SIG-M5 treated with dmso at 0.1 percent for 504 hours (cell line): ENCODE results near the gene MICAL3.

Experiments used
- DNase-seq: peaks from one replicate; lab custom pipeline; 2025; ENCODE audit not compliant: unreplicated experiment; lab: John Stamatoyannopoulos, UW

Gene MICAL3

DNA sequence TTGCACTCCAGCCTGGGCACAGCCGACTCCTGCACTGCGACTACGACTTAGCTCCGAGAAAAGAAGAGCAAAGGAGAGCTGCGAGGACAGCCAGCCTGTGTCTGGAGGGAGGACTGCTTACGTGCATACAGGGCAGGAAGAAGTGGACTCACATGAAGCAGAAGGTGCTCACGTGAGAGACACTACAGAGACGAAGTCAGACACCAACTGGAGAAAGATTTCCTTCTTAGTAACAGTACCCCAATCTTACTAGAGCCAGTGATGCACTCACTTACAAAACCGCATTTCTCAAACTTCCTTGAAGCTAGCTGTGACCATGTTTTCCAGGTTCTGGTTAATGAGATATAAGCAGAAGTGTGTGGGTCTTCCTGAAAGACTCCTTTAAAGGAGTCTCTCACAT is 67.7 kb downstream of the MICAL3 start:
- DNase-seq: no peak

DNA sequence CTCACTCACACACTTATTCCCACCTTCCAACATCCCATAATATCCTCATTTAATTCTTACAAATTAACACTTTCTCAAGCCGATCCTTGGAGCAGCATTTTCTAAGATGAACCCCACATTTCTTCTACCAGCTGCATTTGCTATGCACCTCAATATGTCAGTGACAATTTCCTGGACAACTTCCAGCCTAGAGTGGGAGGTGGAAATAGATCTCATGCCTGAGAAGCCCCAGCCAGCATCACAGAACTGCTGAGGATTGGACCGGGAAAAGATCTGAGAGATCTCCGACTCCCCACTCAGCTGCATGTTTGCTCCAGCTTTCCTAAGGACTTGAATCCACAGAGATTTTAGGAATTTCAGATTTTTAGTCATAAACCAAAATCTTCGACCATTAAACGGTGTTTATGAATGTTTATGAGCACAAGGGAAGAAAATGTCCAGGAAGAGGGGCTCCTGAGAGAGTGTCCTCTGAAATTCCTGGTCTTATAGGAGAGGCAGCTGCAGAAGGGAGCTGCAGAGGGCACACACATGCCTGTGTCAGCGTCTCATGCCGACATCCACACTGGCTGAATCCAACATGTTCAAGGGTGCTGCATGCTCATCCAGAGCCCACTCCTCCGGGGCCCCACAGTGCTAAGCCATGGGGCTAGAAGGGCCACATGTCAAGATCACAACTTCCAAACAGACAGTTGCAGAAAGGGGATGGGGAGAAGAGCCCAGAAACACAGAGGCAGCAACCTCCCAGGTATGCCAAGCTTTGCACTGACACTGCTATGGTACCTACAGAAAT is 68.6 kb downstream of the MICAL3 start:
- no peak for DNase-seq

DNA sequence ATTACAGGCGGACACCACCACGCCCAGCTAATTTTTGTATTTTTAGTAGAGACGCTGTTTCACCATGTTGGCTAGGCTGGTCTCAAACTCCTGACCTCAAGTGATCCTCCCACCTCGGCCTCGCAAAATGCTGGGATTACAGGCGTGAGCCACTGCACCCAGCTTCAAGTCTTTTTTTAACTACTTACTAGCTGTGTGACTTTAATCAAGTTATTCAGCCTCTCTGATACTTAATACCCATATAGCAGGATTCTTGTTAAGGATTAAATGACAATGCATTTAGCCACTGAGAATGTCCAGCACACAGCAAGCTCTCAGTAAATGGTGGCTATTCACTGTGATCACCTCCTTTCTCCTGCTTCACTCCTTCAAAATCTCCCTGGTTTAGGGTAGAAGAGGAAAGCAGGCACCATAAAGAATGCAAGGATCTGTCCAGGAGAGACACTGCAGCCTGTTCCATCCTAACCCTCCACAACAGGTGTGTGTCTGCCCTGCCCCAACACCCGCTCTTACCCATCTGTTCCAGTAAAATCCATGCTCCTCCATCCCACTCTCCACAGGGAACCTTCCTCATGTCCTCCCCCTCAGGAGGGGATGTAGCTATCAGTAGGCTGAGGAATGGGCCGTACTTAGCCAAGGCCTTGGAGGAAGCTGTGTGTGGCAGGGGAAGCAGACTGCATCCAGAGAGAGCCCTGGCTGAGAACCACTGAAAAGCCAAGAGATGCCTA is 69.3 kb downstream of the MICAL3 start:
- no peak for DNase-seq

DNA sequence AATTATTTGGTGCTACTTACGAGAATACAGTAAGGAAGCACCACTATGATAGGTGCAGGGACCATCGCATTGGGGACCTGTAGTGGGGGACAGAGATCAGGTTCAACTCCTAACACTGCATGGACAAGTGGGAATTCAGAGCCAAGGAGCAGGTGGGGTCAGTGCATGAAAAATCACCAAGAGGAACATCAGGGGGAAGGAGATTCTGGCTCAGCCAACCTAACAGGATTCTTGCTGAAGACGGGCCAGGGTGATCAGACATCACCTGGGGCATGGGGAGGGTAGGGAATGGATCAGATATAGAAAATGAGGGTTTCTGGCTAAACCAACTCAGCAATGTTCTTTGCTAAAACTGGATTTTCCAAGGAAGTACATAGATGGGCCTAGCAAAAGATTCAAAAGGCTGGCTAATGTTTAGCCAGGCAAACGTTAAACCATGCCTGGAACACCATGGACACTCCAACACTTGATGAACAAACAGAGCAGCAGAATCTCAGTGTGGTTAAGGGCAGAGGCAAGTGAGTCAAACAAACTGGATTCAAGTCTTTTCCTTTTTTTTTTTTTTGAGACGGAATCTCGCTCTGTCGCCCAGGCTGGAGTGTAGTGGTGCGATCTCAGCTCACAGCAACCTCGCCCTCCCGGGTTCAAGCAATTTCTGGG is 70.0 kb downstream of the MICAL3 start:
- no peak for DNase-seq

DNA sequence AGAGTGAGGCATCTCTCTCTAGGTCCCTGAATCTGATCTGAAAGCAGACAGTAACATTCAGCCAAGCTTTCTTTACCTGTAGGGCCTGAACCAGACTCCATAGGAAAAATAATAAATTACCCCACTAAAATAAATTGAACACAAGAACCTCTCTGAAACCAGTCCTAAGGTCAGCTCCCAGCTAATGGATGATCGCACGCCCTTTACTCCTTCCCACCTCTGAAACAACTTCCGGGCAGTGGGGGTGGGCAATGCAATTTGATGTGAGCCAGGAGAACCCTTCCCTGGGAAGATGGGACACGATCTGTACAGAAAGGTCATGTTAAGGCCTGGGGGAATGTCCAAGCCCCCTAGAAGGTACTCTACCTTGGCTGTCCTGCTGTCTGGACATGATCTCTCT is 71.2 kb downstream of the MICAL3 start:
- no peak for DNase-seq

DNA sequence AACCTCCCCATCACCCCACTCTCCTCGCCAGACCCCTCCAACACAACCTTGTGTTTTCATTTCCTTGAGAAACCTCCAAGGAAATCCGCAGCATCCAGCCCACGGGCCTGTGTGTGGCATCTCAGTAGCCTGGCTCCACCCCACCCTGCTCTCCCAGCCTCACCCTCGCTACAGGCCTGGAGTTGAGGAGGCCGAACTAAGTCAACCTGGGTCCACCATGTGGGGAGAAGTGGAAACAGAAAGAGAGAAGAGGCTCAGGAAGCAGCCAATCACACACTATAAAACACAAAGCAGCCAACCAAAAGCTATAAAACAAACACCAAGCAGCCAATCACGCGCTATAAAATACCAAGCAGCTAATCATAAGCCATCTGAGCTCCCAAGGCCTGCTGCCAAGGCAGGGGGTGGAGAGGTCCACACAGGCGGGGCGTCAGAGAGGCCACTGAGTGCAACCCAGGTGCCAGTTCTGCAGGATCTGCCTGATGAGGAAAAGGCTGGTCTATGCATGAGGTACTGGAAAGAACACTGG is 72.0 kb downstream of the MICAL3 start:
- no peak for DNase-seq

DNA sequence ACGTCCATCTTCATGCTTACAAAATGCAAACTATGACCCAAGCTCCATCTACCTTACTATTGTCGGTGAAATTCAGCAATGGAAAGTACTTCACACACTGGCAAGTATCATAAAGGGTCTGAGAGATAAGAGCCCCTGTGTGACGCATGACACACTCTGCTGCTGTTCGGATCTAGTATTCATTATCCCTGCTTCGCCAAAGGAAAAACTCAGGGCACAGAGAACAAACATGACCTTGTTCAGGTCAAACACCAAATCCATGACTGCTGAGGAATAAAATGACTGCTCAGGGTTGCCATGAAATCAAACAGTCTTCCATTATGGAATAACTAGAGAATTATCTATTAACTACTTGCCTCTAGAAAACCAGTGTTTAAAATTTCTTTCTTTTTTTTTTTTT is 73.0 kb downstream of the MICAL3 start:
- no peak for DNase-seq

DNA sequence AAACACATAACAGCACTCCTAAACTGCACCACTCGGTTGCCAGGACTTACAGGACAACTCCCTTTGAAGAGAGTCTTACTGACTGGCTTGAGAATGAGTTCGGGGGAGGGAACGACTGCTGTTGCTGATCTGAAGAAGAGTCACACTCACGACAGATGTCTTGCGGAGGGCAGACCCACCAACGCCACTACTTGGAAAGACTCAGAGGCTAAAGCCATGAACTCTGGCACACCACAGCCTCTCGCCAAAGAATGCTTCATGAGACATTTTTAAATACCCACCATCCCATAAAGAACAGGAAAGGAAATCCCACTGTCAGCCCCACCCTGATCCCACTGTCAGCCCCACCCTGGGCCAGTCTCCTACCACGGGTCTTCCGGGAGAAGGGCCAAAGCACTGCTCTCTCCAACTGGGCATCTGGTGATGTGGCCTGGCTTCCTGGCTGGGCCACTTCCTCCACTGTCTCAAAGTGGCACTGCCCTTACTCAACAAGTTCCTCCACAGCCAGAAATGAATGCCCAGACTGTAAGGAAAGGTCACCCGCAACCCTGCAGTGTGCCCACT is 73.6 kb downstream of the MICAL3 start:
- DNase-seq: no peak

DNA sequence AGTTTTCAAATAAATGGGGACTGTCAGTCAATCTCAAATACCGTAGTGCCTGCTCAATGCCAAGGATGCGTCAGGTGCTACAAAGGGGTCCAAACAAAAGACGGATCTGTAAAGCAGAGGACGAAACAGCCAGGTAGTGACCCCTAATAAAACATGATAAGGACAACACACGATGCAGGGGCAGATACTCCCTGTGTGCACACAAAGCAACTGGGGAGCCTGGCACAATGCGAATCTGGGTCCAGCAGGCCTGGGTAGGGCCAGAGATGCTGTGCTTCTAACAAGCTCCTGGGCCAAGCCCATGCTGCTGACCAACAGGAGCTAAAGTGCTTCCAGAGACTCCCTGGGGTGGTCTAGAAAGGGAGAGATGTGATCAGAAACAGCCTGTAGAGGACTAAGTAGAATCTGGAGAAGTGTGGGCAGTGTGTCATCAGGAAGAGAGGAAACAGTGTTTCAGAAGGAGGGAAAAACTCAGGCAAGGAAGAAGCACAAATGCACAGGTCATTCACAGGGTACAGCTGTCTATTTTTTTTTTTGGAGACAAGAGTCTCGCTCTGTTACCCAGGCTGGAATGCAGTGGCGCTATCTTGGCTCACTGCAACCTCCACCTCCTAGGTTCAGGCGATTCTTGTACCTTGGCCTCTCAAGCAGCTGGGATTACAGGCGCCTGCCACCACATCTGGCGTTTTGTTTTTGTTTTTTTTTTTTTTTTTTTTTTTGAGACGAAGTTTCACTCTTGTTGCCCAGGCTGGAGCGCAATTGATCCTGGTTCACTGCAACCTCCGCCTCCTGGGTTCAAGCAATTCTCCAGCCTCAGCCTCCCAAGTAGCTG is 74.5 kb downstream of the MICAL3 start:
- no peak for DNase-seq

DNA sequence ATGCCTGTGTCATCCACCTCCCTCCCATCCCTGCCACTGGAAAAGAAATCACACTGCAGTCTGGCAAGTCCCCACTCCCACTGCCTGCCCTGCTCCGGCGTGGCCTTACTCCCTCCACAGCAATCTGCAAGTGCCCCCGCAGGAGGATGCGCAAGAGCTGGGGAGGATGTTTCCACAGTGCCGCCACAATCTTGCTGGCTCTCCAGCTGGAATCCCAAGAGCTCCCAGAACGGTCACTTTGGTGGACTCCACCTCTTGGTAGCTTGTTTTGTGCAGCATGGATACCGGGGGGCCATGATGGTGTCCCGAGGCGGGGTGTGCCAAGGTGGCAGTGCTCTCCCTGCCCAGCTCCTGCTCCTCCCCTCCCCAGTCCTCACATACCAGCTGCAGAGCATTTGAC is 76.3 kb downstream of the MICAL3 start:
- no peak for DNase-seq

DNA sequence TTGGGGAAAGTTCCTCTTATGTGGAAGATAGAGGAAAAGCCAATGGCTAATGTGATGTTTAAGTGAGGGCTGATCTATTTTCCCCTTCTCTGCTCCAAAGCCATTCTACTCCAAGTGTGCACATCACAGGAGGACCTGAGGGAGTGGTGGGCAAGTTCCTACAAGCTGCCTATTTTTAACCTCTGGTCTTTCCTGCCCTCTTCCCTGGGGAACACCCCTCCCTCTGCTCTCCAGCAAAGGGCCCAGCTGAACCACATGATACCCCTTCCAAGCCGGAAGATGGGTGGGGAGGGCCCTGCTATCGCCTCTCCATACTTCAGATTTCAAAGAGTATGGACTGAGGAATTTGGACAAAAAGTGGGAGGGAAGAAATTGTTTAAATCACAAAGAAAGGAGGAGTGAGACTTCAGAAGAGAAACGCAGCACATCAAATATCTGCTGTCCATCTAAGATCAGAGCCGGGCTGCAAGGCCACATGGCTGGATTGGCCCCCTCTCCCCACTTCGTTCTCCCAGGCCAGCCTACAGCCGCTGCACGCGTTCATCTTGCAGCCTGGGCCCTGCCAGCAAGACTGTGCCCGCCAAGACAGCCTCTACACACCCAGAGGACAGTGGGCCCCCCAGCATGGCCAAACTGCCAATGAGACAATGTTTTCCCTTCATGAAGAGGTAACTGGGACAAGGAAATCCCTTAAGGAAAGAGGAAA is 77.5 kb downstream of the MICAL3 start:
- no peak for DNase-seq

DNA sequence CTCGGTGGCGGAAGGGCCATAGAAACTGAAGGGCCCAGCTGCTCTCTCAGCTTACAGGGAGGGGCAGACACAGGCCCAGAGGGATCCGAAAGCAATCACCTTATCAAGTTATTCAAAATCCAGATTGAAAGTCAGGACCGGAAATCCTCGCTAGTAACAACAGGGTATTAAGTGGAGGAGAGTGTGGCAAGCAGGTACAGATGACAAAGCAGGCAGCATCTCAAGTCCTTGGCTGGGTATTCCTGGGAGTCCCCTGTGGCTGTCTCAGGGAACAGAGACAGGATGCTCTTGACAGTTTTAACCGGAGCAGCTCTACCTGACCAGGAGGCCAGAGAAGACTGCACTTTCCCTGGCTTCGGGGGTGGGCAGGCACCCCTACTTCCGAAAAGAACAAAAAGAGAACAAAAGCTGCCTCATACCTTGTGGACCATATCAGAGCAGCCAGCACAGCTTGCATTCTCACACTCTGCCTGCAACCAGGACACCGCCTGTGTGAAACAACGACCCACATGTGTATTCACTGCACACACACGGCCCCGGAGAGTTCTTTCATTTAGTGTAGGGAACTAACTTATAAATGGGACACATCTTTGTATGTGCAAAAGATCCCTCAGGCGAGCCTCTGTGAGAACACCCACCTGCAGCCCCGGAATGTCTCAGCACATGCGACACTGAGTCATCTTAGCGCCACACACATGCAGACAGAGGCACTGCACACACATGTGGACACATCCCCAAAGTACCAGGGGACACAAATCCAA is 78.3 kb downstream of the MICAL3 start:
- DNase-seq: no peak

DNA sequence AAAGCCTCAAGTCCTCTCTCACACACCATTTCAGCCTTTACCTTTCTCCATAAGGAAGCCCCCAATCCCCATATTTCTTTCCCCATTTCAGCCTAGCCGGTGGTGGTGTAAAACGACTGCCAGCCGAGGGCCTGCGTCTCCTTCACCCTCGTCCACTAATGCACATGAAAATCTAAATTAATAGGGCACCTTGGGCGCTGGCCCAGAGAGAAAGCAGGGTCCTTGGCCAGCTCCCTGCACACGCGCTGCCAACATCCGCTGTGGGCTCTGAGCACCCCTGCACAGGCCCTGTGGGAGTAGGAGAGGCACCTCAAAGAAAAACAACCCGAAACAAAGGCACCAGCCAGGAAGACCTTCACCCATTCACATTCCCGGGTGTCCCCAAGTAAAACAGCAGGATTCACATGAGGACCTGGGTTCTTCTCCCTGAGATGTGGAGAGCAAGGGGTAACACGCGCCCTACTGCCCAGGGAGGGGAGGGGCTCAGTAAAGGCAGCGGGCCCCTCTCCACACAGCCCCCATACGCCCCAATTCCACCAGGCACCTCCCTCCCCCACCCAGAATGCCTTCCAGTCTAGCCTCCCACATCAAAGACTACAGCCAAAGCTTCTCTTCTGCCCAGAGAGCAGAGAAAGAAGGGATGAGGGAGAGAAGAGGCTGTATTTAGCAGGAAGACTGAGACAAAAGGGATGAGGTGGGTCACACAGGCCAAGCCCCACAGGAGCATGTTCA is 79.0 kb downstream of the MICAL3 start:
- DNase-seq: no peak

DNA sequence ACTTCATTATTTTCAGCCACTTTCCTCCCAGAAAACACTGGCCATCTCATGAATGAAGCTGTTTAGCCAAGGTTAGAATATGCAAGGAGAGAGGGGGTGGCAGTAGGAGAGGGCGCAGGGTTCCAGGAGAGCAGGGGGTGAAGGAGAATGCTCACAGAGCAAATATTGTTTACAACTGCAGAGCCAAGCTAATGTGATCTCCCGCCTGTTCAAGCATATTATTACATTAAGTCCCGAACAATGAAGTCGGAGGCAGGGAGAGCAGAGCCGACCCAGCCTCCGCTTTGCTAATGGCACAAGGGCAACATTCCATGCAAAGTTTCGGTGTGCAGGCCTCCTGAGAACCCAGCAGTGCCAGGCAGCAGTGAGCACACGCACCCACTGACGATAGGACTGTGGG is 80.1 kb downstream of the MICAL3 start:
- no peak for DNase-seq

DNA sequence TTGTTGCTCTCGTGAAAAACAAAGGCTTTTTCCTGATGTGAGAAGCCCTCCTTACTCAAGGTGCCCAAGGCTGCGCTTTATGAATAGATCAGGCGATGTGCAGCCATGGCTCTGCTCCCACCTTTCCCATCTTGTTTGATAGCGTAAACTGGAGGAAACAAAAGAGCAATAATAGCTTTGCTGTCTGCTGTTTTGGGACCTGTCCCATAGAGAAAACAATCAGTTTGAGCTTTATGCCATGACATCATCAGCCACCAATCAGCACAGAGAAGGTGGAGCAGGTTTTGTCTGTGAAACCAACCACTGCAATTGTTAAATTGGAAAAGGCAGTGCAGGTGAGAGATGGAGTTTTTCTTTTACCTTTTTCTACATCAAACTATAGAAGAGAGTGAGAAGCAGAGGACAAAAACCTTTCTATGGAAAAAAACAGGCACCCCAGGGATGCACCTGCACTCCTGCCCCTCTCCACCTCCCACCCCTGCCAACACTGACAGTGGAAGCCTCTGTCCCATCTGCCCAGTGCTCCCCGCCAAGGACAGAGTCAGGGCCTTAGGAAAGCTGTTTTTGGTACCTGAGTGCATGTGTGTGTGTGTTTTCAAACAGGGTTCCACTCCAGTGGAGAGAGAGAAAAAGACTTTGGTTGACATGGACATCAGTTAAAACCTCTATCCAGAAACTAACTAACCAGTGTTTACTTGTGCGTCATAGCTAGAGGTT is 80.7 kb downstream of the MICAL3 start:
- DNase-seq: no peak

DNA sequence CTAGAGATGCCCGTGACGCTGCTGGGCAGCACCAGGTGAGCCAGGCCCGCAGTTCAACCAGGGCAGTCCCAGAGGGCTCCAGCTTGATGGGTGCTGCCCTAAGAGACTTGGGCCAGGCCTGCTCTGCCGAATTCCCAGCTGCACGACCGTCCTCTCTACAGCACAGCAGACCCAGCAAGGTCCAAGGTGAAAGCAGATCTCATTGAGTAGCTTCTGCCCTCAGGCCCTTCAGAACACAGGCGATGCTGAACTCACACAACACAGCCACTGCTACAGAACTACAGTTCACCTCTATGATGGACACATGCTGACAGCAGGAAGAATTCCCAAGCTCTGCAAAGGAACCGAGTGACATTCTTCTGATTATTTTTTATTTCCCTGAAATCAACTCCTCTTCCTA is 81.6 kb downstream of the MICAL3 start:
- no peak for DNase-seq

DNA sequence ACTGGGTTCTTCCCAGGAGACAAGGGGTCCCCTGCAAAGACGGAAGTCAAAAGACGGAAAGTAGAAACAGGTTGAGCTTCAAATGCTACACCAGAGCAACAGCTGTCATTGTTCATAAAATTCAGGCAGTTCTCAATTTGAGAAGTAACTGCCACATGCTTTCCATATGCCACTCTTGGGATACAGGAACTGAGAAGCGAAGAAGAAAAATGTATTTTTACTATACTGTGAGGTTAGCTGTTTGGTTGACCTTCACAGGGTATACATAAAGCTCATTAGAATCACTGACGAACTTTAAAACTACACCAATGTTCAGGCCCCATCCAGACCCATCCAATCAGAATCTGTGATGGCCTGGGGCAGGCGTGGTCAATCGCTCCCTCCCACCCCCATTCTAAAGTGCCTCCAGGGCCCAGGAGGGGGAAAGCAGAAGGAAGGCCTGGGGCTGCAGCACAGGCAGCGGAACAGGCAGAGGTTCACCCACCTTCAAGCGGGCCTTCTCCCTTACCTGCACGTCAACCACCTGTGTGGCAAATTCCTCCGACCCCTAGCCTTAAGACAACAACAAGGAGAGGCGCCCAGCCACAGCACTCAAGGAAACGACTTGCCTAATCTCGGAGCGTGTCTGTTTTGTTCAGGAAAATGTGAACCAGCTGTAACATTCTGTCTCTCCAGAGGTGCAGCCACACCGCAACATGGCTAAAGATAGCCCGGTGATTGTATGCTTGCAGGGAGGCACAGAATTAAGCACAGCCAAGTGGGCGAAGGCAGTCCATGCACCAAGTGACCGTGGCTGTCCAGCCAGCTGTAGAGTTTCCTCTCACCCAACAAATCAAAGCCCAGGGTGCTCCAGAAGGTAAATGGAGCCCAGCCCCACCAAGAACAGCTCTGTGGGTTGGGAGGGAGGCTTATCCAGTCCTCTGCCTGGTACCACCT is 82.6 kb downstream of the MICAL3 start:
- DNase-seq: no peak
